Stimulated activated CD8-positive, alpha-beta memory T cell treated with anti-CD3 and anti-CD28 coated beads, Interleukin-12 subunit alpha, Interleukin-12 subunit beta, amount 100 ng/mL, for 24 hours (primary cell): Measurements from ENCODE around the gene COPS3.

ENCODE experiments used
- DNase-seq: peaks from one replicate; pipeline ENCODE4 v3.0.0-alpha.2; 2020; ENCODE audit errors: extremely low read depth

Gene COPS3

GRCh38 chr17:17280613-17281549 is at the start of gene COPS3:
Gene COPS3, minus strand, starts transcription at chr17:17281246. Its CDS starts 60 bp downstream, at chr17:17281186.
- DNase-seq = peak; percentile 91

- no peak for DNase-seq
Observed at GRCh38 chr17:17328251-17328650, 47.2 kb upstream of the COPS3 start.

DNA sequence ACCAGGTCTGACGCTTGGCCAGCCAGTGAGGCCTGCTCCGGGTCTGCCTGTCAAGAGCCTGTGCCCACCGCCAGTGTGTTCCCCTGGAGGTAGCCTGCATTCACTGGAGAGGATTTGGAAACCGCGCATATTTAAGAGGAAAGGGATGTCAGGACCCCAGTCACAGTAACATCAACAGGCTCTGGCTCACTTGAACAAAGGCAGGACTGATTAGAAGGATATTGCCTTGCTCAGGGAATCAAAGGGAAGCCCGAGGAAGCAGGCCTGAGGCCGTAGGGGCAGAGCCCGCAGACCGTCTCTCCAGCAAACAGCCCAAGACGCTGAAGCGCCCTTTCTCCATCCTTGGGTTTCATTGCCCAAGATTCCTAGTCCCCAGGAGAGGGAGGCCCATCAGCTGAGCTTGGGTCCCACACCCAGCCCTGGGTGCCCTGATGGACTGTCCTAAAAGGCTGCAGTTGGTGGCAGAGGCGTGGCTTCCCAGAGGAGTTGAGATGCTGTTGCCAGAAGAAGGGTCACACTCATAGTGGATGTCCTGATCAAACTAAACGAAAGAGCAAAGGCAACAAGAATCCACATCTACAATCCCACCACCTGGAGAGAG is 45.3 kb upstream of the COPS3 start:
- no peak for DNase-seq

DNA sequence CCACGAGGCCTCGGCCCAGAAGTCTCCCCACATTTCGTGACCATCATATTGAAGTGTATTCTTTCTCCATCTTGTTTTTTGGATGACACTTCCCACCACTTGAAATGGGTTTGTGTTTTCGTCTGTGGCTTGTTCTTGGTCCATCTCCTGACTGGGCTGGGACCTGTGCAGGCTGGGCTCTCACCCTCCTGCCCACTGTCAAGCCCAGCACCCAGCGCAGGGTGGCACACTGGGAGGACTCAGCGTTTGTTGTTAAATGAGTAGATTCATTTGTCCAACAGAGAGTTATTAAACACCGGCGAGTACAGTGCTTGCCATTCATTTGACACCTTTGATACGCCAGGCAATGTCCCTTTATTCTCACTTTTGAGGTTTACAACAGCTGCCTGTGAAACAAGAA is 44.8 kb upstream of the COPS3 start:
- DNase-seq = no peak

DNA sequence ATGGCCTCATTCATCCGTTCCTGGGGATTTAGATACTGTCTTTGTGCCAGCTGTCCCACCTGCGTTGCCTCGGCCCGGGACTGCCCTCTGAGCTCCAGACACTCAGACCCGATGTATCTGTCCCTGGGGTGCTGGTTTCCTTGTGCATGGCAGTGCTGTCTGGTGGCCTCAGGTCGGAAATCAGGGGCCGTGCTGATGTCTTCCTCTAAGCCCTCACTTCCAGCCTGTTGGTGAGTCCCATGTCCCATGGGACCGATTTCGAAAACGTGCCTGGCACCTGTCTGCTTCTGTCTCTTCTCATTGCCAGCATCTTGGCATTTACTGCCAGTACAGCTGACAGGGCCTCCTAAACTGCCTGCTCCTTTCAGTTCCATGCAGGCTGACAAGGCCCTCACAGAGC is 44.2 kb upstream of the COPS3 start:
- DNase-seq = no peak

DNA sequence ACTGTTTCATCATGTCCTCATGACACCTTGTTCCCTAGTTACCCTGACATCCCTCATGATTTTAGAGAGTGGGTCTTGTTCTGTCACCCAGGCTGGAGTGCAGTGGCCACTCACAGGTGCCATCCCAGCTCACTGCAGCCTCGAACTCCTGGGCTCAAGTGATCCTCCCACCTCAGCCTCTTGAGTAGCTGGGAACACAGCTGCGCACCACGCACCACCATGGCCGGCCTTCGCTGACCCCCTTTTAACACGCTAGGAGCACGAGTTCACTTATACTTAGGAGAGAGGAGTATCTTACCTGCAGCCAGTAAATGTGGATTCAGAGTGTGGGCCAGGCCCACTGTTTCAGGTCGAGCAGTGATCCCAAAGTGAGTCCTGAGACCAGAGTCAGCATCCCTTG is 43.6 kb upstream of the COPS3 start:
- DNase-seq = no peak

DNA sequence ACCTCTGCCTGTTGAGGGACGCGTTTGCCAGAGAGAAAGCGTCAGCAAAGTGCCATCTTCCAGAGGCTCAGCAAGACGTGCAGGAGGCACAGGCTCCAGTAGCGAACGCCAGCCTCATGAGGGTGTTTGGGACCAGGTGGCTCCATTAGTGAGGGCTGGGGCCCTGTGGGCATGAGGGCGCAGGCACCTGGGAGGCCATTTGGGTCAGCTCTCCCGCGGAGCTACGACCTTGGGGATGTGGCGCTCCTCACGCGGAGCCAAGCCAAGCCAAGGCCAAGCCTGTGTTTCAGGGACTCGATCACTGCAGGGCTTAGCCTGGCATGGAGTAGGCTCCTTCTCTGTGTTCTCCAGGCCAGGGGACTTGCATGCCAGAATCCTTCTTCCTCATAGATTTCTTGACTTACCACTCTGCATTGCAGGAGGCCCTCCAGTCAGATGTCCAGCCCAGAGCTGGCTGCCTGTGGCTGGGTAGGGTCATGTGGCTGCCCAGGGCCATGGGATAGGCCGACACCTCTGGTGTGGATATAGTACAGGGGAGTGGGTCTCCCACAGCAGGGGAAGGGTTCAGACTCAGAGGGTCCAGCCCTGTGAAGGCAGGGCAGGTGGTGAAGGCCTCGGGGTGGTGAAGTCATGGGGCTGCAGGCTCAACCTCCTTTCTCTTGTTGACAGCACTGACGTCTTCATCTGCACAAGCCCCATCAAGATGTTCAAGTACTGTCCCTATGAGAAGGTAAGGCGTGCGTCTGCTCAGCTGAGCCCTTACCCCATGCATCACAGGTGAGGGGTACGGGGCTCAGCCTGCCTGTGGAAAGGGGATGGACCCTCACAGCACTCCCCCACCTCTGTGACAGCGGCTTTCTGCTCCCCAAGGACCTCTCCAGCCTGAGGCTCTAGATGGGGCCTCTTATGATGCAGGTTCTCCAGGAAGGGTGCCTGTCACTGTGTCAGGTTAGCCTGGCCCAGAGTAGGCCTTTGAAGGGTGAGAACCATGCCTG is 41.8 kb upstream of the COPS3 start:
- DNase-seq = no peak

DNA sequence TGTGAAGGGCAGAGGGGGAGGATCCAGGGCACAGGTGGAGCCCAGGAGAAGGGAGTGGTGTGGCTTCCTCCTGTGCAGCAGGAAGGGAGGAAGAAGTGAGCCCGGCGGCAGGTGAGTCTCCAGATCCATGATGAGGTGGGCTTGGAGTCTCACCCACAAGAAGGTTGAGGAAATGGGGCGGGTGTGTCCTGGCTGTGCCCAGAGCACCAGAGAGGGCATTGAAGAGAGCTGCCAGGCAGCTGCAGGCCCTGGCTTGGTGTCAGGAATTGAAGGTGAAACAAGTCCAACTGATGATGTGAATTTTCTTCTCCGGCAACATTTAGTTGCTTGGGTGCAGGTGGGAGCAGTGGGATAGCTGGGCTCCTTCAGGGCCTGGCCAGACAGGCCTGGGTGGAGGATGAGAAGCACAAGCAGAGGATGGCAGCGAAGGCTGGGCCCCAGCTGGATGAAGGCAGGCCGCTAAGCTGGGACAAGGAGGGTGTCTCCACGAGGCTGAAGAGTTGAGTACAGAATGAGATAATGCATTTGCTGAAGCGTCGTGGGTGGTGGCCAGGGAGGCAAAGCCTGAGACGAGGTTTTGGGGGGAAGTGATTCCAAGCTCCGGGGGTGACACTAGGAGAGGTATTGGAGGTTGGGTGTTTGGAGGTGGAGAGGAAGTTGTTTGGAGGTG is 40.4 kb upstream of the COPS3 start:
- no peak for DNase-seq

GRCh38 chr17:17320911-17321220 is 39.8 kb upstream of the COPS3 start:
- no peak for DNase-seq

DNA sequence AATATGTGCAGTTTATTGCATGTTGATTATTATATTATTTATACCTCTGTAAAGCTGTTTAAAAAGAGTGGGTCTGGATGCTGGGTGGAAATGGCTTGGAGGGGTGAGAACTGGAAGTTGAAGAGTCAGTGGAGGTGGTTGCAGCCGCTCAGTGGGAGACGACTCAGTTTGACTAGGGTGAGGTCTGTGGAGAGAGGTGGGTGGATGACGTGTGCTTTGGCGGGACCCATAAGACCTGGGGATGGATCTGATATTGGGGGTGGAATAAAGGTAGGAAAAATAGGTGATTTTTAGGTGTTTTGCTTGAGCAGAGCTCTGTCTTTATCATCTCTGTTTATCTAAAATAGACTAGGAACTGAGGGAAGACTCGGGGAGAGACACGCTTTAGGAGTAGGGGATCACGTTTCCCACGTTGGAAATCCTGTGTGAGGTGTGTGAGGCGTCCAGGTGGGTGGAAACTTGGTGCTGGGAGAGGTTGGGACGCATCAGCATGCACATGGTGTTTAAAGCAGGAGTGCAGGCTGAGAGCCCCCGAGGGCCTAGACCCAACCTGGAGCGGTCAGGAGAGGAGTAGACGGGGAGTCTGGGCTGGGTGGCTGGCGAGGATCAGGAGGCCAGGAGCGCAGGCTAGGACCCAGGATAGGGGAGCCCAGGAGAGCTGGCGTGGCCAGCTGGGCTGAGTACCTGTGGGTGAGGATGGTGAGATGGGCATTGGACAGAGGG is 39.3 kb upstream of the COPS3 start:
- DNase-seq = no peak

GRCh38 chr17:17315142-17315821 is 34.2 kb upstream of the COPS3 start:
- DNase-seq = no peak

DNA sequence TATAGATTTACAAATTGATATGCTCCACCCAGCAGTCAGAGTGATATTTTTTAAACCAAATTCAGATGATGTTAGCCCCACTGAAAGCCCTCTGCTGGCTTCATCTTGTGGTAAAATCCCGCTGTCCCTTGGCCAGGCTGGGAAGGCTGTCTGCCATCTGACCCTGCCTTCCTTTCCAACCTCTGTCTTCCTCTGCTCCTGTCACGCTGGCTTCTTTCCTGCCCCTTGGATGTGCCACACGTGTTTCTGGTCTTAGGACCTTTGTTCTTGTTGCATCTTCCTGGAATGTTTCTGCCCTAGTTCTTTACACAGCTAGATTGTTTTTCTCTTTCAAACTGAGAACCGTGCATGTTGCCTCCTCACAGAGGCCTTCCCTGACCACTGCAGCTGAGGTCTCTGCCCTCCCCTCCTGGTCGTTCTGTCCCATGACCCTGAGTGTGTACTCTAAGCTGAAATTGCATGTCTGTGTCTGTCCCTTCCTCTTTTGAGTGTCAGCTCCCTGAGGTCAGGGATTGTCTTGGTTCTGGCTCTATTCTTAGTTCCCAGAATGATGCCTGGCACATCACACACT is 33.5 kb upstream of the COPS3 start:
- no peak for DNase-seq

DNA sequence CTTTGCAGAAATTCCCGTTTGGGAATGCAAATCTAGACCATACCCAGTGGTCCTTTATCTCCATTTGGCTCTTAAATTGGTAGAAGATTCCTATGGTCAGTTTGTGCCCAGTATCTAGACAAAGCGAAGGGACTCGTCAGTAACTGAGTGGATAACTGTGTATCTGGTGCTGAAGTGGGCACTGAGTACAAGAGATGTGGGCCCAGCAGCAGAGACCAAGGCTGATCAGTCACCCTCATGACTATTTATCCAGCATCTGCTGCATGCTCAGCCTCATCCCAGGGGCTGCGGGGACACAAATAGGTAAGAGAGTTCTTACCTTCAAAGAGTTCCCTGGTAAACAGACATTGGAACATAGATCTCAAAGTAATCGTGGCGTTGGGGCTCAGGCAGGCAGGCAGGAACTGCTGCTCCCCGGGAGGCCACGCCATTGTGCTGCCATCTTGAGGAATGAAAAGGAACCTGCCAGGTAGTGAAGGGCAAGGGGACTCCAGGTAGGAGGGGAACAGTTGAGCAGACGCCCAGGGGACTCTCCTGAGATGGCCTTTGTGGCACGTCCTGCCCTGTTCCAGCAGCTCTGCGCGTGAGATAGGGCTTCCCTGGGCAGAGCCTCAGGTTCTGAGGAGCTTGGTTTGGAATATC is 32.4 kb upstream of the COPS3 start:
- peak; percentile 34 for DNase-seq

- DNase-seq = no peak
Observed at GRCh38 chr17:17309356-17309755, 28.3 kb upstream of the COPS3 start.

DNA sequence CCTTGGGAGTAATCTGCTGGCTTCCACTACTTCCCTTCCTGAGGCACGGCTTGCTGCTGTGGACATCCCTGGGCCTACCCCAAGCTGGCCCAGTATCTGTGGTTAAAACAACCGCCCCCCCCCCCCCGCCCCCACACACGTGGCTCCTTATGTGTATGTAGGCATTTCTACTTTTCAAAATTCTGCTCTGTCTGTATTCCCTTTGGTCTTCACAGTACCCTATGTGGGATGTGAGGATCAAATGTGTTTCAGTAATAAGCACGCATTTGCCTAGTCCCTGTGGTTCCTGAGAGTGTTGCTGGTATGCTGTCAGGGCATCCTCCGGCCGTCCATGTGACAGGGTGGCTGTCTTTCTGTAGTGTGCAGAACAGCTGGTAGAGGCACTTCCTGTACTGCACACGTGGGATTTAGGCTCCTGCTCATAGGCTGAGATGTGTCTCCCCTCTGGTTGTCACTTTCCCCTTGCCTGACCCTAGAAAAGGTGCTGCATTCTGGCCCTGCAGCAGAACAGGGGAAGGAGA is 24.3 kb upstream of the COPS3 start:
- no peak for DNase-seq

- DNase-seq = no peak
Observed at GRCh38 chr17:17304521-17304985, 23.5 kb upstream of the COPS3 start.

GRCh38 chr17:17303847-17304490 is 22.9 kb upstream of the COPS3 start:
- no peak for DNase-seq

GRCh38 chr17:17303010-17303846 is 22.2 kb upstream of the COPS3 start, which contains the start of gene NT5M:
Gene NT5M, plus strand, starts transcription at chr17:17303373. Its CDS starts 178 bp downstream, at chr17:17303551.
- DNase-seq = peak; percentile 51
